ENCODE measurements around the gene ZNF688. TPM values are rescaled to one million over a fixed set of nuclear protein-coding genes. Genes with fewer than 3 reads are reported as not detected.
"Not testable (repeated sequence)": the region's sequence is repeated elsewhere in the genome, so short reads cannot be mapped to it uniquely, and the experiment has no call there.

Gene ZNF688
- total RNA-seq, 2 donors from 2014 or later = 14.5 TPM

DNA sequence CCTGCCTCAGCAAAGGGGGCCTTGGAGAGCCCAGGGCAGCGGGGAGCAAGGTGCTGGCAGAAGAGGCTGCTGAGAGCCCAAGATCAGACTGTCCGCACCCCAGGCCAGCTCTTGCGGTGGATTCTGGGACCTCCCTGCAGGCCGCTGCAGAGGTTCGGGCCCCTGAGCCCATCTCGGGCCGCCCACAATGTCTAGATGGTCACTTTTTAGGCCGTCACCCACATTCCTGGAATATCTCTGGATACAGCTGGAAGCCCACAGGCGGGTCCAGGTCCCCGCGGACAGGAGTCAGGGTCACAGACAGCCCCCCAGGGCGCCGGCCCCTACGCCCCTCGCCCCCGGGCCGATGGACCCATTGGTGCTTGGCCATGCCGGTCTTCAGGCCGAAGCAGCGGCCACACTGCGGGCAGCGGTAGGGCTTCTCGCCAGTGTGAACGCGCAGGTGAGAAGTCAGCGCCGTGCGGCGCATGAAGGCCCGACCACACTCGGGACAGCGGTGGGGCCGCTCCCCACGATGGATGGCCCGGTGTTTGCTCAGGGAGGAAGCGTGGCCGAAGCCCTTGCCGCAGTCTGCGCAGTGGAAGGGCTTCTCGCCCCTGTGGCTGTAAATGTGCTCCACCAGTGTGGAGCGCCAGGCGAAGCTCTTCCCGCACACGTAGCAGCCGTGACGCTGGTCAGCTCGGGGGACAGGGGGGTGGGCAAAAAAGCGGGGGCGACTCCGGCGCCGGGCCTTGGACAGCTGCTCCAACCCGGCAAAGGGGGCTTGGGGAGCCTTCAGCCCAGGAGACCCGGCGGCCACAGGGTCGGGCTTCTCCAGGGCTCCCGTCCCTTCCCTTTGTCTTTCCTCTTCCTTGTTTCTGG is 39.0 kb downstream of the ZNF688 start:
- Mint-ChIP-seq H3K9me3 (no peaks in the 10 kb centered on the region), H3K27me3 (ENCODE audit: low read depth) (no peaks in the 10 kb centered on the region), H3K27ac (peak overlapping the region; percentile 90), H3K36me3 (ENCODE audit: insufficient read depth in 2 of 2) (peaks cover 6 to 17% of the 10 kb centered on the region in 2 donors), H3K4me1 (ENCODE audit: low read depth) (peaks cover 59% of the 10 kb centered on the region), H3K4me3 (peak overlapping the region; percentile 81 to 99)
- DNase-seq (no peak), ATAC-seq (replicated peaks in 1 of 2) (no peak)

DNA sequence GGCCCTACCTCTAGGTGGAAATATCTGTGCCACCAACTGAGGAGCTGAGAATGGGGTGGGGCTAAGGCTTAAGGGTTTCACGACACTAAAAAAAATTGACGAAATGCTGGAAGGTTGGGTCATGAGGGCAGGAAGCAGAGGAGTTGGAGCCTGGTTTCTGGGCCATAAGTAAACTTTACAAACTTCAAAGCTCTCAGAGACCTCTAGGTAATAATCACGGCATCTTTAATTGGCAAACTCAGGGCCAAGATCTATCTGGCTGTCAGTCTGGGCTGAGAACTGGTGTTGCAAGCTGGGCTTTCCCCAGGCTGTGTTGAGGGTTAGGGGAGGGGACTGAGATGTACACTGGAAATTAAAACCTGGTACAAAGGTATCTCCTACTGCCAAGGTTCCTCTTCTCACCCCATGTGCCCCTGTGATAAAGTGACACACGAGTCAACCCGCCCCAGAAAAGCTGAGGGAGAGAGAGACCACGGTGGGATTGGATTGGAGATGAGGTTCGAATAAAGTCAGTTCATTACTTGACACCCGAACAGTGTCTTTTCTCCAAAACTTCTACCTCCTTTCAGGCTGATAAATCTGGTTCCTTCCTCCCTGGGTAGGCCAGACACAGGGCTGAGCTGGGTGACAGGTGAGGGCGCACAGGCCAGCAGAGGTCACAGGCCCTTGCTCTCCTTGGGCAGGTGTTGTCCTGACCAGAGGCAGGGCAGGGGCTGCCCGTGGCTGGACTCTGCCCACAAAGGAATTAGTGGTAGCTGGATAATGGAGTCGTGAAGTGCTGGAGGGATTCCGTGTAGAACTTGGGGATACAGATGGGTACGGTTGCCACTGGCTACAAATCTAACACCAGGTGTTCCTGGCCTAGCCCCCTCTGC is 41.1 kb downstream of the ZNF688 start:
- Mint-ChIP-seq H3K27me3 (ENCODE audit: low read depth) (no peaks in the 10 kb centered on the region), H3K27ac (peak overlapping the region; percentile 67), H3K4me3 (peak overlapping the region in 1 of 2 donors; percentile 27), H3K36me3 (ENCODE audit: insufficient read depth in 2 of 2) (peaks cover 4 to 13% of the 10 kb centered on the region in 2 donors), H3K4me1 (ENCODE audit: low read depth) (peaks cover 43% of the 10 kb centered on the region), H3K9me3 (no peaks in the 10 kb centered on the region)
- DNase-seq (no peak), ATAC-seq (replicated peaks in 1 of 2) (no peak)

DNA sequence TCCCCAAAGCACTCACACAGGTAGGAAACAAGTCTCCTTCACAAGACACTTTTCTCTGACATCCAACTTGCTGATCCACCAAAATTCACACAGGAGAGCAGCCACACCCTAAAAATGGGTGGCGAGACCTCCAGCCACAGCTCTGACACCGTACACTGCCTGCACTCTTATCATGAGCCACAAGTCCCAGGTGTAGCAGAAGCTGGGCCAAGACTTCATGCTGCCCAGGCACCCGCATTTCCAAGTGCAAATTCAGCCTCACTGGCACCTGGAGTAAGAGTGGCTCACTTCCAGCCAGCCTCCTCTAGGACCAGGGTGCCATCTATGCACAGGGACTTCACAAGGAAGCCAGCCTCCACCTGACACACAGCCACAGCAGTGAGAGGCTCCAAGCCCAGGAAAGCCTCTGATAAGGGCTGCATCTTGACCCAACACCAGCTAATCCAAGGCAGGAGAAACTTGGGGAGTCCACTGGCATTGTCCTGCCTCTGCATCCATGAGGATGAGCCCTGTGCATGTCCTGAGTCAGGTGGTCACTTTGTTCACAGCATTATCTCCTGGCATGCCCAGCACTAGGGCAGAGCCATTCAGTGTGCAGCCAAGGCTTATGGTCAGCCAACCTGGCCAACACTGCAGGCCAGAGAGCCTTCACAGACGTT is 42.6 kb downstream of the ZNF688 start:
- Mint-ChIP-seq H3K4me3 (no peak overlapping the region), H3K27me3 (ENCODE audit: low read depth) (no peaks in the 10 kb centered on the region), H3K36me3 (ENCODE audit: insufficient read depth in 2 of 2) (peaks cover 0 to 8% of the 10 kb centered on the region in 2 donors), H3K27ac (peak overlapping the region; percentile 7), H3K9me3 (no peaks in the 10 kb centered on the region), H3K4me1 (ENCODE audit: low read depth) (peaks cover 54% of the 10 kb centered on the region)
- ATAC-seq (replicated peaks in 1 of 2) = no peak
- DNase-seq = no peak

DNA sequence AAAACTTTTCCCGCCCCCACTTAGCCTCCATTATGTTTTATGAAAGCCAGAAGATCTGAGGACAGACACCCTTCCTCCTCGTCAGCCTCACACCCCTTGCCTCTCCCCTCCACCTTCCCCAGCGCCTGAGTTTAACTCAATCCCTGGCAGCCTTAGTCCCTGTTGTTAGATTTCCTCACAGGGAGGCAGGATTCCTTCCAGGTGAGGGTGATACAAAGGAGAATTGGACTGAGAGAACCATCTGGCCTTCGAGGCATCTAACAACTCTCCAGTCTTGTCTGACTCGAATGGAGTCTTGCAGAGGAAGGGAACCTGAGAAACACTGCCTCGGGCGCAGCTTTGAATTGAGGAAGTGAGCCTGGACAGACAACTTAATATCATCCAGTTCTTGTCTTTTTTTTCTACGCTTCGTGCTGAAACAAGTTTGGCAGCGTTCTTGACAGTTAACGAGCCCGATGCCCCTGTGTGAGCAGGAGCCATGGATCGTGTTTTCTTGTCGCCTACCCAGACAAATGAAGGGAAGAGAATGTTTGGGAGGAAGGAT is 43.8 kb downstream of the ZNF688 start:
- H3K36me3 Mint-ChIP-seq (ENCODE audit: insufficient read depth in 2 of 2) = peaks cover 0 to 5% of the 10 kb centered on the region in 2 donors
- peak overlapping the region; percentile 78 to 86 for H3K4me3 Mint-ChIP-seq
- peak overlapping the region; percentile 22 for H3K27ac Mint-ChIP-seq
- ATAC-seq (replicated peaks in 1 of 2) = no peak
- H3K9me3 Mint-ChIP-seq = no peaks in the 10 kb centered on the region
- DNase-seq = no peak
- no peaks in the 10 kb centered on the region for H3K27me3 Mint-ChIP-seq (ENCODE audit: low read depth)
- peaks cover 52% of the 10 kb centered on the region for H3K4me1 Mint-ChIP-seq (ENCODE audit: low read depth)

DNA sequence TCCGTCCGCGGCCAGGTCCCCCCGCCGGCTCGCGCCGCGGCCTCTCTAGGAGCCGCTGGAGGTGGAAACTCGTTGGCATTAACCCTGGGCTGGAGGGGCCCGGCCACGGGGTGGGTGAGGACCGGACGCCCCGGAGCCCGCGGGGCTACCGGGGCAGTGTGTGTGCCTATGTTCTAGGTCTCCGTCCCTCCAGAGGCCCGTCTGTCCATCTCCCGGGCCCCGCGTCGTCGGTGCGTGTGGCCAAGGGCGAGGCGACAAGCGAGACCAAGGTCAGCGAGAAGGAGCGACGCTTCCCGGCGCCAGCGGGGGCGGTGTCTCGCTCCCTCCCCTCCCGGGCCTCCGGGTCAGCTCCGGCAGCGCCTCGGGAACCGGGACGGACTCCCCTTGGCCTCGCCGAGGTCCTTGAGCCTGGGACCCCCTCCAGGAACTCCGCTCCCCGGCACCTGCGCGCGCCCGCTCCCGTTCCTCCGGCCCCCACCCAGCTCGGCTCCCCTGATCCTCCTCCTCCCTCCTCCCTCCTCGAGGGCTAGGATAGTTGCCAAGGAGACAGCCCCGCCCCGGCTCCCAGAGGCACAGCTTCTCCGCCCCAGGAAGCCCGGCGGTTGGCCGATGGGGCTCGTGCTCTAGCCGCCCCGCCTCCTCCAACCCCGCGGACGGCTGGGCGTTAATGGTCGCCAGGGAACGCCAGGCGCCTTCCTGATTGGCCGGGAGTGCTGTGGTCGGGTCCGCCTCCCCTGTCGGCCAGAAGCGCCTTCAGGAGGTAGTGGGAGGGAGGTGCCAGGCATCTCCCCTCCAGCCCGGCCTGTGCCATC is 44.5 kb downstream of the ZNF688 start:
- peak; percentile 81 to 82 for ATAC-seq (replicated peaks in 1 of 2)
- Mint-ChIP-seq H3K27ac (peak overlapping the region; percentile 22), H3K4me1 (ENCODE audit: low read depth) (peaks cover 52% of the 10 kb centered on the region), H3K9me3 (no peaks in the 10 kb centered on the region), H3K27me3 (ENCODE audit: low read depth) (no peaks in the 10 kb centered on the region), H3K4me3 (peak overlapping the region; percentile 78 to 86), H3K36me3 (ENCODE audit: insufficient read depth in 2 of 2) (peaks cover 2 to 8% of the 10 kb centered on the region in 2 donors)
- peak; percentile 95 to 97 for DNase-seq

DNA sequence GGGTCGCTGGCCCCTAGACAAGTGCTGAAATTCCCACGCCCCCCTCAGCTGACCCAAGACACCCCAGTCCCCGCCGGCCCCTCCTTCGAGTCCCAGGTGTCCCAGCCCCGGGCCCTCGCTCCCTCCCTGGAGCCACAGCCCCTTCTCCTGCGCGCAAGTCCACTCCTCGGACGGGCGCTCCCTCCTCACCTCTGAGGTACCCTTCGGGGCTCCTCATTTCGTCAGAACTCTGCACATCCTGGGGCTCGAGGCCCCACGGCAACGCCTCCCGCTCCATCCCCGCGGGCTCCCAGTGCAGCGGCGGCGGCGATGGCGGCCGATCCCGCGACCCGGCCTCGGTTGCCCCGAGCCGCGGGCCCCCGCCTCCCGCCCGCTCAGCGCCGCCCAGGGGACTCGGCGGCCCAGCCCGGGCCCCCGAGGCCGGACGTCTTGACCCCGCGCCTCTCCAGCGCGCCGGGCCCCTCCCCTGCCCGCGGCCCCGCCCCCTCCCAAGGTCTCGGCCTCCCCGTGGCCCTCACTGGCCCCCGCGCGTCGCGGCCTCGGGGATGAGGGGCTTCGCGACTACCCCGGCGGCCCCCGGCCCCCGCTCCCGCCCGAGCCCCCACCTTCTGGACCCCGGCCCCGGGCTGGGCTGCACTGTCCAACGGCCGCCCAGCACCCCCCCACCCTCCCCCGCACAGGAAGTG is 45.2 kb downstream of the ZNF688 start, which contains the start of gene ZNF768:
Gene ZNF768 (minus strand): TSS at position 430 of the 686 bp plus-strand sequence. CDS start 153 bp downstream, at position 277.
- Mint-ChIP-seq H3K9me3 (no peaks in the 10 kb centered on the region), H3K27ac (peak within 1 kb of the TSS; percentile 22), H3K4me3 (peak within 1 kb of the TSS; percentile 80 to 86), H3K27me3 (ENCODE audit: low read depth) (no peaks in the 10 kb centered on the region), H3K36me3 (ENCODE audit: insufficient read depth in 2 of 2) (peaks cover 2 to 5% of the 10 kb centered on the region in 2 donors), H3K4me1 (ENCODE audit: low read depth) (peaks cover 50% of the 10 kb centered on the region)
- DNase-seq = peak in 1 of 2 donors; percentile 52
- peak; percentile 45 to 56 for ATAC-seq (replicated peaks in 1 of 2)

DNA sequence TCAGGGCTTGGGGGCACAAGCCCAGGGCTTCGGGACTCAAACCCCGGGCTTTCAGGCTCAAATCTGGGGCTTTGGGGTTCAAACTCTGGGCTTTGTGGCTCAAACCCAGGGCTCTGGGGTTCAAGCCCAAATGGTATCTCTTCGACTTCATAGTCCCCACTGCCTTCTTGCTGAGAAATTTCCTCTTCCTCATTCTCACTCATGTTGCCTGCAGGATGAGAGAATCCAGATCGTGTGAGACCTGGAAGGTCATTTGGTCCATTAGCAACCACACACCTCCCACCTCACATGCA is 45.7 kb downstream of the ZNF688 start:
- peaks cover 45% of the 10 kb centered on the region for H3K4me1 Mint-ChIP-seq (ENCODE audit: low read depth)
- DNase-seq (no peak), ATAC-seq (replicated peaks in 1 of 2) (no peak)
- no peaks in the 10 kb centered on the region for H3K9me3 Mint-ChIP-seq
- H3K27me3 Mint-ChIP-seq (ENCODE audit: low read depth) = no peaks in the 10 kb centered on the region
- H3K4me3 Mint-ChIP-seq = peak overlapping the region; percentile 80 to 83
- H3K36me3 Mint-ChIP-seq (ENCODE audit: insufficient read depth in 2 of 2) = peaks cover 2 to 4% of the 10 kb centered on the region in 2 donors
- no peak overlapping the region for H3K27ac Mint-ChIP-seq

DNA sequence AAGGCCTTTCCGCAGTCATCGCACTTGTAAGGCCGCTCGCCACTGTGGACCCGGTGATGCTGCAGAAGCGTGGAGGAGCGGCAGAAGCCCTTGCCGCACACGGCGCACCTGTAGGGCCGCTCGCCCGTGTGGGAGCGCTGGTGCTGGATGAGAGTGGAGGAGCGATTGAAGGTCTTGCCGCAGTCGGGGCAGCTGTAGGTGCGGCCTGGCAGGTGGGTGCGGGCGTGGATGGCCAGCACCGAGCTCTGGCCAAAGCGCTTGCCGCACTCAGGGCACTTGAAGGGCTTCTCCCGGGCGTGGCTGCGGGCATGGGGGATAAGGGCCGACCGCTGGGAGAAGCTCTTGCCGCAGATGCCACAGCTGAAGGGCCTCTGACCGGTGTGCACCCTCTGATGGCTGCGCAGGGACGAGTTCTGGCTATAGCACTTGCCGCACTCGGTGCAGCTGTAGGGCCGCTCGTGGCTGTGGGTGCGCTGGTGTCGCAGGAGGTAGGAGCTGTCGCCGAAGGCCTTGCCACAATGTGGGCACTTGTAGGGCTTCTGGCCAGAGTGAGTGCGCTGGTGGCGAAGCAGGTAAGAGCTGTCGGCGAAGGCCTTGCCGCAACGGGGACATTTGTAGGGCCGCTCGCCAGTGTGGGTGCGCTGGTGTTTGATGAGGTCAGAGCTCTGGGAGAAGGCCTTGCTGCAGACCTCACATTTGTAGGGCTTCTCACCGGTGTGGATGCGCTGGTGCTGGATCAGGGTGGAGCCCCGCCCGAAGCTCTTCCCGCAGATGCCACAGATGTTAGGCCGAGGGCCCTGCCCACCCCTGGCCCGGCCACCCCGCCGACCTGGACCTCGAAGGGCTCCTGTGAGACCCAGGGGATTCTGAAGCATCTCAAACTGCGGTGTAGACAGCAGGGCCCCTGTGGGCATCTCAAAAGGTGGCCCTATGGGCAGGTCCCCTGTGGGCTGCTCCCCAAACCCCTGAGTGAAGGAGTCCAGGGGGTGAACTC is 46.6 kb downstream of the ZNF688 start:
- no peaks in the 10 kb centered on the region for H3K9me3 Mint-ChIP-seq
- peak overlapping the region; percentile 68 for H3K27ac Mint-ChIP-seq
- H3K36me3 Mint-ChIP-seq (ENCODE audit: insufficient read depth in 2 of 2) = peaks cover 2 to 12% of the 10 kb centered on the region in 2 donors

DNA sequence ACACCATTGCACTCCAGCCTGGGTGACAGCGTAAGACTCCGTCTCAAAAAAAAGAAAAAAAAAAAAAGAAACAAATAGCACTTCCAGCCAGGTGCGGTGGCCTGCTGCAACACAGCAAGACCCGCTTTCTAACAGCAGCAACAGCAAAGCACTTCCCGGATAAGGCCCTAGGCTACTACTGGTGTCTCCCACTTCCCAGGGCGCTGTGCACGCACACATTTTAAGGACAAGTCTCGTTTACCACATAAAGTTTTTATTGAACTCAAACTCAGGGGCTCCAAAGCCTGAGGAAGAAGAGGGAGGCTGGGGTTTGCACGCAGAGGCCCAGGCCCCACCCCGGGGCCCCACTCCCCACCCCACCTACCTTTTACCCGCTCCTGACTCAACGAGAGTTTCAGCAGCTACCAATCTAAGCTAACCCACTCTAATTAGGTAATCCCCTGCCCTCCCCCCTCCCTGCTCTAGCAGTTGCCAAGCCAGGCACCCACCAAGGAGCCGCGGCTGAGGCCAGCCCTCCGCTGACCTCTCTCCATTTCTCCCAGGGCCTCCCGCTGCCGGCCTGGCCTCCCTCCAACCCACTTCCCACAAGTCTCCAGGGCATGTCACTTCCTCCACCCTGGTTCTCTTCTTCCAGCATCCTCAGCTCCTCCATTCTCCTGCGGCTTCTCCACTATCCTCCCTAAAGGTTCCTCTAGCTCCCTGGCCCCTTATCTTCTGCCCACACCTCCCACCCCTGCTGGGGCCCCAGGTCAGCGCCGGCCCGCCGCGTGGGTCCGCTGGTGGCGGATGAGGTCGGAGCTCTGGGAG is 47.5 kb downstream of the ZNF688 start:
- Mint-ChIP-seq H3K4me3 (no peak overlapping the region), H3K4me1 (ENCODE audit: low read depth) (peaks cover 32% of the 10 kb centered on the region), H3K27me3 (ENCODE audit: low read depth) (no peaks in the 10 kb centered on the region), H3K27ac (peak overlapping the region; percentile 5), H3K9me3 (no peaks in the 10 kb centered on the region), H3K36me3 (ENCODE audit: insufficient read depth in 2 of 2) (peaks cover 8 to 21% of the 10 kb centered on the region in 2 donors)
- ATAC-seq (replicated peaks in 1 of 2) (no peak), DNase-seq (no peak)

More for the DNA sequence above, 46.6 kb downstream of the ZNF688 start:
- DNase-seq = no peak
- no peaks in the 10 kb centered on the region for H3K27me3 Mint-ChIP-seq (ENCODE audit: low read depth)
- no peak for ATAC-seq (replicated peaks in 1 of 2)
- peaks cover 36% of the 10 kb centered on the region for H3K4me1 Mint-ChIP-seq (ENCODE audit: low read depth)
- H3K4me3 Mint-ChIP-seq = no peak overlapping the region

DNA sequence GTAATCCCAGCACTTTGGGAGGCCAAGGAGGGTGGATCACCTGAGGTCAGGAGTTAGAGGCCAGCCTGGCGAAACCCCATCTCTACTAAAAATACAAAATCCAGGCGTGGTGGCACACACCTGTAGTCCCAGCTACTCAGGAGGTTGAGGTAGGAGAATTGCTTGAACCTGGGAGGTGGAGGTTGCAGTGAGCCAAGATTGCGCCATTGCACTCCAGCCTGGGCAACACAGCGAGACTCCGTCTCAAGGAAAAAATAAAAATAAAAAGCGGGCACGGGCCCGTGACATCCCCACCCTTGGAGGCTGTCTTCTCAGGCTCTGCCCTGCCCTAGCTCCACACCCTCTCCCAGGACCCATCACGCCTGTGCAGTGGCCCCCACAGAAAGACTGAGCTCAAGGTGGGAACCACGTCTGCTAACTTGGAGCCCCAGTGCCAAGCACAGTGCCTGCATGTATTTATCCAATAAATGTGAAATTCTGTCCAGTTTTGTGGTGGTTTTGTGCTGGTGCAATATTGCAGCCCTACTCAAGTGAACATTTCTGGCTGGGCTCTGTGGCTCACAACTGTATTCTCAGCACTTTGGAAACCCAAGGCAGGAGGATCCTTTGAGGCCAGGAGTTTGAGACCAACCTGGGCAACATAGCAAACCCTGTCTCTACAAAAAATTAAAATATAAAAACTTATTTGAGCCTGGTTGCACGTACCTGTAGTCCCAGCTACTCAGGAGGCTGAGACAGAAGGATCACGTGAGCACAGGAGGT is 48.6 kb downstream of the ZNF688 start:
- DNase-seq; H3K27ac Mint-ChIP-seq; ATAC-seq (replicated peaks in 1 of 2); H3K9me3 Mint-ChIP-seq; H3K4me3 Mint-ChIP-seq; H3K27me3 Mint-ChIP-seq (ENCODE audit: low read depth): not testable (repeated sequence)
- H3K4me1 Mint-ChIP-seq (ENCODE audit: low read depth) = peaks cover 31% of the 10 kb centered on the region
- H3K36me3 Mint-ChIP-seq (ENCODE audit: insufficient read depth in 2 of 2) = peaks cover 10 to 31% of the 10 kb centered on the region in 2 donors
